Fibroblast of the aortic adventitia (primary cell): ENCODE data around the gene PCED1A. TPM values are rescaled to one million over a fixed set of nuclear protein-coding genes. Genes with fewer than 3 reads are reported as not detected.

Source experiments
- DNase-seq: peaks from one replicate; pipeline ENCODE4 v3.0.0-alpha.2; 2010; ENCODE audit warnings: low read depth
- H3K4me3 ChIP-seq: 2 replicates; pipeline ENCODE4 v1.5.1; 2011; ENCODE audit warnings: low read depth, mild to moderate bottlenecking, control low read depth, low read length, moderate library complexity
- CTCF ChIP-seq: IDR thresholded peaks from 2 replicates; pipeline ENCODE4 v1.5.1; 2011; ENCODE audit warnings: mild to moderate bottlenecking, low read length, control low read depth, inconsistent platforms; ENCODE audit not compliant: insufficient read depth
- total RNA-seq: library from RNA; depleted of rRNA; stranded (reverse); fragments of >200 nt; gene quantifications from 2 replicates; pipeline ENCODE4 v1.2.3, GENCODE V29; 2012; ENCODE audit warnings: low replicate concordance

The PCED1A gene
- total RNA-seq, 1 donor, result 21.1 TPM

GRCh38 chr20:2867081-2867864, 26.8 kb upstream of the PCED1A start:
- H3K4me3 ChIP-seq, result no peak overlapping the region

GRCh38 chr20:2866236-2866635, 25.8 kb upstream of the PCED1A start:
- no peak for TF ChIP-seq CTCF
- H3K4me3 ChIP-seq, result no peak overlapping the region
- no peak for DNase-seq

More at GRCh38 chr20:2867081-2867864, 26.8 kb upstream of the PCED1A start:
- DNase-seq, result no peak
- no peak for TF ChIP-seq CTCF

GRCh38 chr20:2865630-2866029, 25.2 kb upstream of the PCED1A start:
- no peak for TF ChIP-seq CTCF
- H3K4me3 ChIP-seq, result no peak overlapping the region
- no peak for DNase-seq

GRCh38 chr20:2865101-2865500, 24.6 kb upstream of the PCED1A start:
- no peak for DNase-seq
- no peak for TF ChIP-seq CTCF

GRCh38 chr20:2864626-2865025, 24.2 kb upstream of the PCED1A start:
- H3K4me3 ChIP-seq, result no peak overlapping the region
- no peak for DNase-seq
- TF ChIP-seq CTCF, result no peak

More at GRCh38 chr20:2865101-2865500, 24.6 kb upstream of the PCED1A start:
- no peak overlapping the region for H3K4me3 ChIP-seq

GRCh38 chr20:2859330-2860121, 19.1 kb upstream of the PCED1A start:
- TF ChIP-seq CTCF, result peak; percentile 2
- H3K4me3 ChIP-seq, result no peak overlapping the region
- peak; percentile 92 for DNase-seq
